HG02678 (cell line): Measurements from ENCODE around the gene ATP6V0E1.
"Not testable (repeated sequence)": the region's sequence is repeated elsewhere in the genome, so short reads cannot be mapped to it uniquely, and the experiment has no call there.

ENCODE experiments used
- ATAC-seq: cut with Tn5 transposase; IDR thresholded peaks from one replicate; pipeline ENCODE4 v1.9.1; 2021; ENCODE audit warnings: mild to moderate bottlenecking, moderate library complexity; ENCODE audit not compliant: unreplicated experiment

The ATP6V0E1 gene

GRCh38 chr5:173032730-173033129 lies 49.2 kb downstream of the ATP6V0E1 start:
- no peak for ATAC-seq

DNA sequence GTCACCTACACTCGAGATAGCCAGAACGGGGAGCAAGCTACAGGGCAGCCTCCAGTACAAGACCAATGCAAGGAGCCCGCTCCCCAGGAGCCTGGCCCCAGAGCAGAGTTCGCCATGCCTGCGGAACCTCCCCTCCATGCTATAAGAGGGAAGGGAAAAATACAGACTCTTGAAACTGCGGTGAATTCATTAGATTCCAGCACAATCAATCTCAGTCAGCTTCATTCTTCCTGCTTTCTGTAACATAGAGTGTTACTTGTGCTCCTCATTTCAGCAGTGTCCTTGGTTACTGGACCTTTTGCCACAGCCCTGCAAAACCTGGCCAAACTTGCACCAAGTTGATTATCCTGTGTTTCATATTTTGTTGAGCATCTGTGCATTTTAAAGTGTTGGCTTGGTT lies 50.4 kb downstream of the ATP6V0E1 start:
- ATAC-seq = no peak

DNA sequence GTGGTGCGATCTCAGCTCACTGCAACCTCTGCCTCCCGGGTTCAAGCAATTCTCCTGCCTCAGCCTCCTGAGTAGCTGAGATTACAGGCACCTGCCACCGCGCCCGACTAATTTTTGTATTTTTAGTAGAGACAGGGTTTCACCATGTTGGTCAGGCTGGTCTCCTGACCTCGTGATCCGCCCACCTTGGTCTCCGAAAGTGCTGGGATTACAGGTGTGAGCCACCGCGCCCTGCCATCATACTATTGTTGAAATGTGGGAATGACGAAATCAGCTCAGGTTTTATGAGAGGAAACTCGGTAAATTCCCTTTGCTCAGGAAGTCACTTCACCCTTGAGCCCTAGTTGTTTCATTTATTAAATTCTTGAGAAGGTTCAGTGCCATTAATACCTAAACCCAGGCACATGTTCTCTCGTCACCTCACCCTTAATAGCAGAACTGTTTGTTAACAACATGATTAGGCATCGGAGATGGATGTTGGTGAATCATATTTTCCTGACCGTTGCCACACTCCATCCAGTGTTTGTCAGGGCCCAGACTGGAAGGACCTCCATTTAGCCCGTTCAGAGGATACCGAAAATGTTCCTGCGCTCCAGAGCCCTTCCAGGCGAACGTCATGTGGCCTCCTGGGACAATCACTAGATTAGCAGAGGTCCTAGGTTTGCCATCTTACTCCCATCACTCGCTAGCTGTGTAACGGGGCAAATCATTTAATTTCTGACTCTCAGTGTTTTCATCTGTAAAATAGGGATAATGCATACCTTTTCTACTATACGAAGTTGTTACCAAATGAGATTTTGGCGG lies 52.5 kb downstream of the ATP6V0E1 start:
- peak; percentile 58 for ATAC-seq

DNA sequence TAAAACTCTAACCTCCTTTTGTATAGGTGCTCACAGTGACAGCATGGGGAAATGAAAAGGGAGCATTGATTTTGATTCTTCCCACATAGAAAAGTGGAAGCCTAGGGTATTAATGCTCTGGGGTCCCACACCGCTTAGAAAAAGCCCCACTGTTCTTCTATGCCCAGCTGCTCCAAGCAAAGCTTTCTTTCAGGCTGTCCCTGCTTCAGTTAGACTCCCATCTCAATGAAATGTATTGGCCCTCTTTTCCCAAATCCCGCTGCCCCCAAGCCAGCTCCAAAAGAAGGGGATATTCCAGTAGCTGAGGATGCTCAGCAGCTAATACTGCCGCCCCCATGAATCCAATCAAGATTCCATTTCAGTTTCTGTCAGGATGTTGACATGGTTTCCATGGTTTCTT lies 55.6 kb downstream of the ATP6V0E1 start:
- no peak for ATAC-seq

GRCh38 chr5:173039964-173040363 lies 56.4 kb downstream of the ATP6V0E1 start:
- ATAC-seq = no peak

DNA sequence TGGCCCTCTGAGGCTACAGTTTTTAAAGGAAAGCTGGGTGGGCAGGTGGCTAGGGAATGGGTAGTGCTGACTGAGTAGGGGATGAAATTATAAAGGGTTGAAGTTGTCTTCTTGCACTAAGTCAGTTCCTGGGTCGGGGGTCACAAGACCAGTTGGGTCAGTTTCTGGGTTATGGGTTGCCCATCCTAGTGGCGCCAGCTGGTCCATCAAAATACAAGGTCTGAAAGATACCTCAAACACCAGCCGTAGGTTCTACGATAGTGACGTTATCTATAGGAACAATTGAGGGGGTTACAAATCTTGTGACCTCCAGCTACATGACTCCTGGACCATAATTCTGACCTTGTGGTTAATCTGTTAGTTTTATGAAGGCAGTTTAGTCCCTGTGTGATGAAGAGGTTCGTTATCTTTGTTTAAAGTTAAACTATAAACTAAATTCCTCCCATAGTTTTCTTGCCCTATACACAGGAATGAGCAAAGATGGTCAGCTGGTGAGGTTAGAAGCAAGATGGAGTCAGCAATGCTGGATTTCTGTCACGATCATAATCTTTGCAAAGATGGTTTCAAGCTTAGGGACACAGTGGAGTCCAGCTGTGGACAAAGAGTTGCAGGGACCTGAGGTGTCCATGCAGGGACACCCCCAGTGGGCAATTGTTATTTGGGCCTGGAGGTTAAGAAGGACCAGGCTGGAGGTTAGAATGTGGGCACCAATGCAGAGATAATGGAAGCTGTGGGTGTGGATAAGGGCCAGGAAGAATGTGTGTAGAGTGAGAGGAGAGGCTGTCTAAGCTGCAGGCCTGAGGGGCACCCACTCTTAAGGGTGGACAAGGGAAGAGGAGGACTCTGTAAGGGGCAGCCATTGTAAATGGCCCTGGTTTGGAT lies 58.6 kb downstream of the ATP6V0E1 start:
- ATAC-seq = no peak

GRCh38 chr5:173042763-173043107 lies 59.2 kb downstream of the ATP6V0E1 start:
- no peak for ATAC-seq

- ATAC-seq = no peak
Measured at GRCh38 chr5:173045474-173045873, 61.9 kb downstream of the ATP6V0E1 start.

DNA sequence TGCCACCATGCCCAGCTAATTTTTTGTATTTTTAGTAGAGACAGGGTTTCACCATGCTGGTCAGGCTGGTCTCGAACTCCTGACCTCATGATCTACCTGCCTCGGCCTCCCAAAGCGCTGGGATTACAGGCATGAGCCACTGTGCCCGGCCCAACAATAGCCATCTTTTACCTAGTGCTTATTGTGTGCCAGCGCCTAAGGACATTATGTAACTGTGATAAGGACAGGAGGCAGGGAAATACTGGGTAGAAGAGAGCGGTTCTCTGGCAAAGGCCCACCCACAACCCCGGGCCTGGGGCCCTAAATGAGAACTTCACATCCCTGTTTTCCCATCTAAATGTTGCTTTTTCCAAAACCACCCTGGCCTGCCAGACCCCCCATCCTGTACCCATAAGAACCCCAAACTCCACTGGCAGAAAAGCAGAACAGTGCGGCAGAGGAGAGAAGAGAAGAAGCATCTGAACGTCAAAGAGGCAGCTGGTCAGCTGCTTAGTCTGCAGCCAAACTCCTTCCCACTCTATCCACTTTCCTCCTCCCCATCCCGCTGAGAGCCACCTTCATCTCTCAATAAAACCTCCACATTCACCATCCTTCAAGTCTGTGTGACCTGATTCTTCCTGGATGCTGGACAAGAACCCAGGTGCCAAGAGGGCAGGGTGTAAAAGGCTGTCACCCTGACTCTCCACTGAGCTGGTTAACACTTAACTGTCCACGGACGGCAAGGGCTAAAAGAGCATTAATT lies 63.7 kb downstream of the ATP6V0E1 start:
- not testable (repeated sequence) for ATAC-seq

DNA sequence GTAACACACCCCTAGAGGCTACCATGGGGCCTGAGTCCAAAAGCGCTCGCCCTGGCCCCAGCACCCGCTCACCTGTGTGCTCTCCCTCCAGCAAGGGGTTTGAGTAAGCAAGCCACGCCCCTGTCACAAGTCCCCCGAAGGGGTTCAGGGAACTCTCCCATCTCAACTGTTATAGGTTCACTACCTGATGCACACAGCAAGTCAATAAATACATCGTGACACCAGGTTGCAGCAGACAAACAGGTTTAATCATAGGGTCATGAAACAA lies 64.2 kb downstream of the ATP6V0E1 start:
- no peak for ATAC-seq

DNA sequence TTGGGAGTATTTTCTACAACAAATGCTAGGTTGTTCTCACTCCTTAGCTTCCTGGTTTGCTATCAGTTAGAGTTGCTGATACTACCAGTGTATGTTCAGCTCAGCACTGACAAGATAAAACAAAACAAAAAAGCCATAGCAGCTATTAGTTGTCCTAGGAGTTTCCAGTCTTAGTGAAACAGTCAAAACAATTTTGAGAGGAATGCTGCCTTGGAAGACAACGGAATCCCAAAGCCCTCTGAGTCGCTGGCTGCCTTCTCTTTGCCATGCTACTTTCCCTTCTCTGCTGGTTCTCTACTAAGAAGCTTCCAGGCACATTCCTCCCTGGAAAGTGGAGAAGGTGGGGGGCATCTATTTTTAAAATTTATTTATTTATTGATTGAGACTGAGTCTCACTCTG lies 67.2 kb downstream of the ATP6V0E1 start:
- ATAC-seq = no peak

DNA sequence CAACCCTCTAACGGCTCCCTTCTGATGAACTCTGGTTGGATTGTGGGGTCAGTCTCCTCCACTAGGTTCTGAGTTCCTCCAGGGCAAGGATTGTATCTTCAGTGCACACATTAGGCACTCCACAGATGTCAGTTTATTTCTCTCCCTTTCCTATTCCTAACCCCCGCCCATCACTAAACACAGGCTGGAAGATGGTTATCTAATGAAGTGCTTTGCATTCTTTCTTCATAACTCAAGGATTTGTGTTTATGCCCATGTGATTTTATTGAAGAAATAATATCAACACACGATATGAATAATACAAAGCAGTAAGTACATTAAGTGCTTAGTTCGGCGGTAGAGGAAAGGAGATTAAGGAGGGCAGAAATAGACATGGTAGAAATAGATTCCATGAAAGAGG lies 68.2 kb downstream of the ATP6V0E1 start:
- no peak for ATAC-seq

- no peak for ATAC-seq
Measured at GRCh38 chr5:173053041-173053440, 69.5 kb downstream of the ATP6V0E1 start.

GRCh38 chr5:173055042-173055721 lies 71.6 kb downstream of the ATP6V0E1 start:
- ATAC-seq = no peak

- ATAC-seq = peak; percentile 0
Measured at GRCh38 chr5:173055722-173055982, 72.1 kb downstream of the ATP6V0E1 start.

DNA sequence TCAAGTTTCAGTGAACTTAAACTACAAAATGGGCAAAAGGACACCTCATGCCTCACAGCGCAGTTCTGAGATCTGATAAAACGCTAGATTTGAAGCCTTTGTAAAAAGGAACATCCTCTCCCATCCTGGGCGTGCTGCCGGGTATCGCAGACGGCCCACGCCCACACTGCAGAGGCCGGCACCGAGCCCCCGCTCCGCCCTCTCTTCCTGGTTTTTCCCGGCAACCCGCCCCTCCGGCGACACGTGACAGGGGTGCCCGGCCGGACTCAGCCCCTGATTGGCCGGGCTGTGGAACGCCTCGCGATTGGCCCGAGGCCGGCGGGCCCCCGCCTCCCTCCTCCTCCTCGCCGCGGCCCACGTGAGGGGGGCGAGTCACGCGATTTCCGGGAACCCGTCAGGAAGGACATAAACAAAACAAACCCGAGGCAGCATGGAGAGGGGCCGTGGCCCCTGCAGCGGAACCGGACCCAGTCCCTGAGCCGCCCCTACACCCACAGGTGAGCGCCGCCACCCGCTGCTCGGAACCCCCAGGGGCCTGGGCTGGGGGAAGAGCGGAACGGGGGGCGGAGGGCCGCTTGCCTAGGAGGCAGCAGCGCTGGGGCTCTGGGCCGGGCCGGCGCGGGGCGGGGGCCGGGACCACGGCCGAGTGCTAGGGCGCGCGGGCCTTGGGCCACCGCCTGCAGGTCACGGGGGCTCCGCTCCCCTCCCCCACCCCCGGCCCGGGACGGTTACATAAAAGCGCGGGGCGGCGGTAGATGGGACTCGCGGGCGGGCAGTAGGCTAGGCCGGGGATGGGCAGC lies 72.6 kb downstream of the ATP6V0E1 start, which contains the start of gene CREBRF:
Gene CREBRF (plus strand): TSS at position 370 of the 800 bp plus-strand sequence. CDS start 24,424 bp downstream, outside the sequence.
- peak; percentile 73 for ATAC-seq

DNA sequence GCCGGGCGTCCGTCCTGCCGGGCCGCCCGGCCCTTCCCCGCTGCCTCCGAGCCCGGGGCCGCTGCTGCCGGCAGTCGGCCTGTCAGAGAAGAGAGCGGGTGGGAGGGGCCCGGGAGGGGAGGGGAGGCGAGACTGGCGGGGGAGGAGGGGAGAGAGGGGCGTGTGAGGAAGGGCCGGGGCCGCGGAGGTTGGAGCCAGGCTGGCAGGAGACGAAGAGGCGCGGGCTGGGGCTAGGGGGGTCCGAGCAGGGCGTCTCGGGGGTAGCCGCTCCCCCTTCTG lies 73.2 kb downstream of the ATP6V0E1 start:
- ATAC-seq = peak; percentile 27

- ATAC-seq = peak; percentile 75
Measured at GRCh38 chr5:173057062-173057924, 73.7 kb downstream of the ATP6V0E1 start.

DNA sequence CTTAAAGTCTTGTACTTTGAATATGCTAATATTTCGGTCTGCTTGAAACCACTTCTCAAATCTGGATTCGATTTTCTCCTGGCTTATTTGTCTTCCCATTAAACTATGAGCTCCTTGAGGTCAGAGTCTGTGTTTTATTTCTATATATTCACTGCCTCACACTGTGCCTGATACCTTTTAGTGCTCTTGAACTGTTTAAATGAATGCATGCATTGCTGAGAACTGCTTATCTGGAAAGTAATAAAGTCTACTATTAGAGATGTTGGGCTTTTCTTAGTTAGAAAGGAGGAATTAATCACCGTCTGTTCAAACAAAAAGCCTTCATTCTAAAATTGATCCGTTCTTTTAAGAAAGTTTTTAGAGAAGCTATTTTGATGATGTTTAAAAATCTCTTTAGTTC lies 78.6 kb downstream of the ATP6V0E1 start:
- no peak for ATAC-seq

DNA sequence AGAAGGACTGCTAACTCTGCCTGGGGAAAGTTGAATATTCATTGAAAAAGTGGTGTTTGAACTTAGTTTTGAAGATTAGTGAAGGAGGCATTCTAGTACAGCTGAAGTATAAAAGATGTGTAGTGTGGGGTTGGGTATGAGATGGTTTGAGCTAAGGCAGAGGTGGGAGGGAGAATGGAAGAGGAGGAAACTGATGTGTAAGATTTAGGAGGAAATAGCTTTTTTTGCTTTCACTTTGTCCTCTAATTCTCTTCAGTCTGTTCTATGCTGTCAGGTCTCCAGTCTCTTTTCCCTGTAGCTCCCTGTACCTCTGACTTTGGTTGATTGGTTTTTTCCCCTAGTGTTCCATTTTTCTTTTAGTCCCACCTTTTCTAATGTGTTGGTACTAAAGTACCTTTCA lies 81.6 kb downstream of the ATP6V0E1 start:
- ATAC-seq = no peak
